Ovary (tissue), 9 donors: ENCODE data around the gene HSPA12A. TPM values are rescaled to one million over a fixed set of nuclear protein-coding genes. Genes with fewer than 3 reads are reported as not detected.

Experiments
- DNase-seq, 5 donors: peaks; one replicate each; pipeline ENCODE4 v3.0.0-alpha.2; 2019 to 2020
- H3K27ac ChIP-seq, 2 donors: fragments of 200-600 bp; one replicate each; pipeline versions ENCODE4 v1.5.1 to v1.8.0; 2019 to 2022
- H3K27me3 ChIP-seq: fragments of 200-600 bp; one replicate; pipeline ENCODE4 v1.8.0; 2022
- H3K36me3 ChIP-seq: fragments of 200-600 bp; sonication (generic); one replicate; pipeline ENCODE4 v1.5.1; 2019
- H3K4me1 ChIP-seq: one replicate; pipeline ENCODE4 v1.8.1; 2013; ENCODE audit warnings: mild to moderate bottlenecking, moderate library complexity; ENCODE audit not compliant: insufficient read depth
- H3K4me3 ChIP-seq: fragments of 200-600 bp; sonication (generic); one replicate; pipeline ENCODE4 v1.5.1; 2017
- H3K9me3 ChIP-seq, 2 donors: fragments of 200-600 bp in 1 of 2; sonication (generic) in 1 of 2; one replicate each; pipeline versions ENCODE4 v1.5.1 to v1.8.1; 2013 to 2019; ENCODE audit warnings: mild to moderate bottlenecking in 1 of 2, moderate library complexity in 1 of 2
- EP300 ChIP-seq: sonication (generic); formaldehyde crosslinking; IDR thresholded peaks from one replicate; pipeline ENCODE4 v1.6.1; 2017; ENCODE audit warnings: antibody characterized with exemption
- POLR2A ChIP-seq: fragments of 450-650 bp; IDR thresholded peaks from one replicate; pipeline ENCODE4 v1.6.1; 2017; ENCODE audit warnings: antibody characterized with exemption, mild to moderate bottlenecking, moderate library complexity
- WGBS, 3 donors: extraction: QIAGEN DNeasy Blood & Tissue Kit in 1 of 3; methylation state at CpG; one replicate each; pipeline versions ENCODE4 v1.1.5 to v1.1.7; 2013 to 2017; 5-methylcytosine and 5-hydroxymethylcytosine counted together
- intact Hi-C, 4 donors: fragments of 100-400 bp; cut with DNase I; formaldehyde crosslinking; loops; one replicate each; pipeline versions ENCODE4 v1.11.0 to v1.15.1; 2022 to 2023
- polyA plus RNA-seq, 2 donors: library from polyadenylated mRNA; stranded (reverse); fragments of 200-250 nt in 1 of 2; fragments of 350-450 nt in 1 of 2; fragmentation: Illumina TruSeq in 1 of 2; extraction: RNeasy Lipid Tissue Mini Kit (QIAGEN cat#74804) in 1 of 2; gene quantifications; one replicate each; pipeline ENCODE4 v1.2.3, GENCODE V29; 2013 to 2014
- total RNA-seq, 7 donors: library from RNA; depleted of rRNA in 2 of 7; stranded (reverse); fragments of >200 nt in 2 of 7; fragmentation: NEBNext Ultra II Directional in 3 of 7; extraction: Animal tissue kit (Norgen Biotek cat#: 25700) in 3 of 7; gene quantifications; one replicate each; pipeline versions ENCODE4 v1.1.0 to v1.2.4, GENCODE V29; 2016 to 2023
- TF ChIP-seq, protein P1 (sequence below), 3 donors: fragments of 450-650 bp in 2 of 3; fragments of 200-600 bp in 1 of 3; IDR thresholded peaks; one replicate each; pipeline versions ENCODE4 v1.5.1 to v1.8.0; 2016 to 2022; ENCODE audit warnings: antibody characterized with exemption in 3 of 3, mild to moderate bottlenecking in 1 of 3
- donor health status: DM: no; HTN: no; CAD: no; lungs with moderate emphysema.
- donor health status: DM: no; HTN: no; CAD: no.
- donor health status: Bipolar disorder and iron deficiency.
- donor health status: DM: yes; HTN: yes; CAD: no.
- donor health status: DM: no; HTN: no; CAD: no.
- donor health status: DM: yes; HTN: yes; CAD: no.

HSPA12A gene
- total and polyA plus RNA-seq, 9 donors = 16.0 to 47.5 (median 36.4) TPM

DNA sequence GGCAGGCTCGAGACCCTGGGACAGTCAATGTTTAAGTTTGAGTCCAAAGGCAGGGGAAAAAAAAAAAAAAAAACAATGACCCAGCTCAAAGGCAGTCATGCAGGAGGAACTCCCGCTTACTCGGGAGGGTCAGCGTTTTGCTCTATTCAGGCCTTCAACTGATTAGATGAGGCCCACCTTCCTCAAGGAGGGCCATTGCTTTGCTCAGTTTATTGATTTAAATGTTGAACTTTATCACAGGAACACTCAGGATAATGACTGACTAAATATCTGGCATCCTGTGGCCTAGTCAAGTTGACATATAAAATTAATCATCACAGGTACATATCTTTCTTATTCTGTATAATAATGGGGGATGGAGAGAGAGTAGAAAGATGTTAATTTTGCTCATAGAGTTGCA, 52.6 kb downstream of the HSPA12A start:
- intact Hi-C loops = loop anchor here (2.0 to 10.0 kb wide), 3 partner anchors 51 to 98 kb away; partner anchors contain the start of gene HSPA12A (in 3 of the 4)
- Histone ChIP-seq H3K4me1 (peaks cover 42% of the 10 kb centered on the region), H3K27ac (peak overlapping the region in 1 of 2 donors; percentile 69), H3K27me3 (no peaks in the 10 kb centered on the region), H3K9me3 (no peaks in the 10 kb centered on the region), H3K4me3 (no peak overlapping the region), H3K36me3 (no peaks in the 10 kb centered on the region)
- TF ChIP-seq POLR2A (no peak), EP300 (no peak)
- TF ChIP-seq, protein P1, sequence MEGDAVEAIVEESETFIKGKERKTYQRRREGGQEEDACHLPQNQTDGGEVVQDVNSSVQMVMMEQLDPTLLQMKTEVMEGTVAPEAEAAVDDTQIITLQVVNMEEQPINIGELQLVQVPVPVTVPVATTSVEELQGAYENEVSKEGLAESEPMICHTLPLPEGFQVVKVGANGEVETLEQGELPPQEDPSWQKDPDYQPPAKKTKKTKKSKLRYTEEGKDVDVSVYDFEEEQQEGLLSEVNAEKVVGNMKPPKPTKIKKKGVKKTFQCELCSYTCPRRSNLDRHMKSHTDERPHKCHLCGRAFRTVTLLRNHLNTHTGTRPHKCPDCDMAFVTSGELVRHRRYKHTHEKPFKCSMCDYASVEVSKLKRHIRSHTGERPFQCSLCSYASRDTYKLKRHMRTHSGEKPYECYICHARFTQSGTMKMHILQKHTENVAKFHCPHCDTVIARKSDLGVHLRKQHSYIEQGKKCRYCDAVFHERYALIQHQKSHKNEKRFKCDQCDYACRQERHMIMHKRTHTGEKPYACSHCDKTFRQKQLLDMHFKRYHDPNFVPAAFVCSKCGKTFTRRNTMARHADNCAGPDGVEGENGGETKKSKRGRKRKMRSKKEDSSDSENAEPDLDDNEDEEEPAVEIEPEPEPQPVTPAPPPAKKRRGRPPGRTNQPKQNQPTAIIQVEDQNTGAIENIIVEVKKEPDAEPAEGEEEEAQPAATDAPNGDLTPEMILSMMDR (IDR thresholded peaks at IDR 0.05) = no peak
- 64 to 82% (median 74%) methylated on average over 4 of the region's 4 CpGs for WGBS, 3 donors
- DNase-seq = no peak

DNA sequence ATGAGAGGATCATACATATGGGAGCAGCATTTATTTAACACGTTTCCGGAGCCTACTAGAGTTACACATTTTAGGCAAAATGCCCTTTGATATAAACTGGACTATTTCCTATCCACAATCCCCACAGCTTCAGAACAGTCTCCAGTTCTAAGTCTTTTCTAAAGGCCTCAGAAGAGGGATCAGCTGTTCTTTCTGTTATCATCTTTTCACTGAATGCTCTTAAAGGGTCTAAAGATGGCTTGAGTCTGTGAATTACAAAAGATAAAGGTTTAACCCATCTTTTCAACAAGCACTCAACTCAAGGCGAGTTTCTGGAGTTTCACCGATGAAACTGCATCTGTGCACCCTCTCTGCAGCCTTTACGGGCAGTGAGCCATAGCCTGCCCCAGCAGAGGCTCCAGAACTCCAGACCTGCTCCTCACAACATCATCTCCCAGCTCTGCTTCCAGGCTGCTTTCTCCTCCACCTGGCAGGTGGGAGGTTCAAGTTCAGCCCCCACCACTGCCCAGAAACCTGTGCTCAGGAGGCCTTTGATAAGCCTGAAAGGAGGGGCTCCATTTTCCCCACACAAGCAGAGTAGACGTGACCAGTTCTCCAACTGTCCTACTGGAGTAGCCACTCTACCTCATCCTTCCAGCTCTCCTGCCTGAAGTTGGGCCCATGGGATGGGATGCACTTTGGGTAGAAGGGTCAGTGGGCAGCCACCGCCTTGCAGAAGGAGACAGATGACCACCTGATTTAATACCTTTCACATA, 53.4 kb downstream of the HSPA12A start:
- Histone ChIP-seq H3K36me3 (no peaks in the 10 kb centered on the region), H3K4me3 (no peak overlapping the region), H3K9me3 (no peaks in the 10 kb centered on the region), H3K27ac (peak overlapping the region in 1 of 2 donors; percentile 48), H3K27me3 (no peaks in the 10 kb centered on the region), H3K4me1 (peaks cover 35% of the 10 kb centered on the region)
- 31 to 40% (median 37%) methylated on average over 7 of the region's 7 CpGs for WGBS, 3 donors
- intact Hi-C loops = loop anchor here in 3 of 4 donors (5.0 to 10.0 kb wide), 2 partner anchors 56 to 98 kb away; partner anchors contain the start of gene HSPA12A (in 2 of the 3)
- peak in 1 of 5 donors; percentile 17 for DNase-seq
- TF ChIP-seq, protein P1 (IDR thresholded peaks at IDR 0.05) = no peak
- no peak for TF ChIP-seq EP300
- TF ChIP-seq POLR2A = no peak

DNA sequence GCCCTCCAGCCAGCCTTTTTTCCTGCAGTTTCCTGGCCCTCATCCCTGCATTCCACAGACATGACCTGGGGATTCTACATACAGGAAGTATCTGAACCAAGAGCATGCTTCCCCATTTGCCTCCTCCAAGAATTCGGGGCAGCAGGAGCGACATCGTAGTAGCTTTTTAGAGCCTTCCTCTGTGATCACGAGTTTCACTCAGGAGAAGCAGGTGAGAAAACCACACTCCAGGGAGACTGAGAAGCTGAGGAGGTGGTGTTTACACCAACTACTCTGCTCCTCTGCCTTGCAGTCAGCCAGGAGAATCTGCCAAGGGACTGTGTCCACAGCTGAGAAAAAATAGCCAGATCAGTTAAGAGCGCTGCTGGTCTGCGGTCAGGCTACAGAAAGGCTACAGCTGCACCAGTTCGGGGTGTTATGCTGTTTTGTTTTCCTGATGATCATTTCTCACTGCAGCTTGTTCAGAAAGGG, 54.1 kb downstream of the HSPA12A start:
- TF ChIP-seq EP300 (no peak), POLR2A (no peak)
- TF ChIP-seq, protein P1 (IDR thresholded peaks at IDR 0.05) = no peak
- no peak overlapping the region for H3K4me3 ChIP-seq
- H3K4me1 ChIP-seq = peaks cover 34% of the 10 kb centered on the region
- 4 to 7% (median 5%) methylated on average over 7 of the region's 7 CpGs for WGBS, 3 donors
- H3K27ac ChIP-seq = peak overlapping the region in 1 of 2 donors; percentile 48
- DNase-seq = peak in 3 of 5 donors; percentile 43 to 46 (median 45)
- H3K36me3 ChIP-seq = no peaks in the 10 kb centered on the region
- intact Hi-C loops = loop anchor here in 3 of 4 donors (5.0 to 10.0 kb wide), 2 partner anchors 57 to 99 kb away; partner anchors contain the start of gene HSPA12A (in 2 of the 3)
- H3K27me3 ChIP-seq = no peaks in the 10 kb centered on the region
- no peaks in the 10 kb centered on the region for H3K9me3 ChIP-seq

DNA sequence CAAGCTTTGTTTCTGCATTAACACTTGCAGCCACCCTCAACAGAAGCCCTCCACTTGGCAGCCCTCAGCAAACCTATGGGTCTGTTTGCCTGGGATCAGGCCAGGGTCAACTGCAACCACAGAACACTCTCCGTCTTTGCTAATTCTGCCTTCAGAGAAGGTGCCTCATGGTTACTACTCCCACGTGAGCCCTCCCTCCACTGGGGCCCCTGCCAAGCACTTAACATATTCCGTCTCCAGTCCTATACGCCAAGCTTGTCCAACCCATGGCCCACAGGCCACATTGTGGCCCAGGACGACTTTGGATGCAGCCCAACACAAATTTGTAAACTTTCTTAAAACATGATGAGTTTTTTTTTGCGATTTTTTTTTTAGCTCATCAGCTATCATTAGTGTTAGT, 54.7 kb downstream of the HSPA12A start:
- H3K4me3 ChIP-seq = no peak overlapping the region
- peaks cover 34% of the 10 kb centered on the region for H3K4me1 ChIP-seq
- no peak for TF ChIP-seq POLR2A
- no peak for TF ChIP-seq EP300
- TF ChIP-seq, protein P1 (IDR thresholded peaks at IDR 0.05) = no peak
- WGBS, 3 donors = 22 to 30% (median 24%) methylated on average over 6 of the region's 6 CpGs
- intact Hi-C loops = loop anchor here in 3 of 4 donors (5.0 to 10.0 kb wide), 2 partner anchors 57 to 100 kb away; partner anchors contain the start of gene HSPA12A (in 2 of the 3)
- DNase-seq = peak in 1 of 5 donors; percentile 38
- peak overlapping the region in 1 of 2 donors; percentile 7 for H3K27ac ChIP-seq
- H3K27me3 ChIP-seq = no peaks in the 10 kb centered on the region
- no peaks in the 10 kb centered on the region for H3K9me3 ChIP-seq
- no peaks in the 10 kb centered on the region for H3K36me3 ChIP-seq
